HEK293 (cell line): ENCODE measurements around the gene PROX1.

Source experiments
- CTCF ChIA-PET: fragments of 350-600 bp; formaldehyde crosslinking; extraction: SDS; loops from one replicate; lab custom pipeline; 2021; ENCODE audit warnings: antibody characterized with exemption; lab: Yijun Ruan, JAX
- POLR2A ChIA-PET: fragments of 300-600 bp; formaldehyde crosslinking; extraction: SDS; loops from one replicate; lab custom pipeline; 2020; ENCODE audit warnings: antibody characterized with exemption, inconsistent platforms; lab: Yijun Ruan, JAX
- H3K27ac ChIP-seq: fragments of 200-500 bp; sonication (Bioruptor generic); 2 replicates; pipeline ENCODE4 v1.5.1; 2014; ENCODE audit warnings: low read depth, low read length, control low read depth, inconsistent platforms; ENCODE audit errors: extremely low read depth
- H3K36me3 ChIP-seq, 2 experiments: fragments of 200-500 bp in 1 of 2; sonication (Bioruptor generic) in 1 of 2; 1 replicate in 1 of 2; 2 replicates in 1 of 2; pipeline ENCODE4 v1.5.1; 2014 to 2017; ENCODE audit warnings: inconsistent platforms in 2 of 2, low read length in 2 of 2; ENCODE audit not compliant: control insufficient read depth in 2 of 2, insufficient read depth in 1 of 2
- H3K4me1 ChIP-seq: fragments of 200-500 bp; sonication (Bioruptor generic); 2 replicates; pipeline ENCODE4 v1.5.1; 2014; ENCODE audit warnings: mild to moderate bottlenecking, low read length, inconsistent platforms; ENCODE audit not compliant: control insufficient read depth, insufficient read depth
- H3K4me3 ChIP-seq: 2 replicates; pipeline ENCODE4 v1.5.1; 2011; ENCODE audit warnings: low read depth, mild to moderate bottlenecking, control low read depth, low read length, moderate library complexity
- H3K9me3 ChIP-seq: fragments of 200-500 bp; sonication (Bioruptor generic); 2 replicates; pipeline ENCODE4 v1.5.1; 2014; ENCODE audit warnings: low read depth, low read length, inconsistent platforms; ENCODE audit not compliant: control insufficient read depth, insufficient read depth
- GLI4 ChIP-seq: fragments of 450-650 bp; formaldehyde crosslinking; IDR thresholded peaks from 2 replicates; pipeline ENCODE4 v1.5.1; 2016; ENCODE audit warnings: missing biosample characterization, missing genetic modification characterization
- KLF9 ChIP-seq: fragments of 450-650 bp; formaldehyde crosslinking; IDR thresholded peaks from 2 replicates; pipeline ENCODE4 v1.5.1; 2016; ENCODE audit warnings: missing biosample characterization, missing genetic modification characterization, low read depth
- SCRT1 ChIP-seq: fragments of 450-650 bp; formaldehyde crosslinking; IDR thresholded peaks from 2 replicates; pipeline ENCODE4 v1.5.1; 2016; ENCODE audit warnings: missing biosample characterization, missing genetic modification characterization, borderline replicate concordance
- YY2 ChIP-seq: fragments of 450-650 bp; formaldehyde crosslinking; IDR thresholded peaks from 2 replicates; pipeline ENCODE4 v1.5.1; 2016; ENCODE audit warnings: missing biosample characterization, missing genetic modification characterization
- ZFP3 ChIP-seq: fragments of 450-650 bp; formaldehyde crosslinking; IDR thresholded peaks from 2 replicates; pipeline ENCODE4 v1.5.1; 2016; ENCODE audit warnings: low read depth, missing biosample characterization, missing genetic modification characterization
- ZFP41 ChIP-seq: fragments of 450-650 bp; formaldehyde crosslinking; IDR thresholded peaks from 2 replicates; pipeline ENCODE4 v1.5.1; 2016; ENCODE audit warnings: missing biosample characterization, missing genetic modification characterization, borderline replicate concordance
- ZNF112 ChIP-seq: fragments of 450-650 bp; formaldehyde crosslinking; IDR thresholded peaks from 2 replicates; pipeline ENCODE4 v1.5.0; 2017; ENCODE audit warnings: missing biosample characterization, missing genetic modification characterization
- ZNF16 ChIP-seq: fragments of 450-650 bp; formaldehyde crosslinking; IDR thresholded peaks from 2 replicates; pipeline ENCODE4 v1.5.1; 2016; ENCODE audit warnings: low read depth, missing biosample characterization, missing genetic modification characterization
- ZNF223 ChIP-seq: fragments of 450-650 bp; formaldehyde crosslinking; IDR thresholded peaks from 2 replicates; pipeline ENCODE4 v1.5.1; 2016; ENCODE audit warnings: missing biosample characterization, missing genetic modification characterization
- ZNF274 ChIP-seq, 2 experiments: fragments of 200-500 bp in 1 of 2; fragments of 450-650 bp in 1 of 2; sonication (Bioruptor generic) in 1 of 2; formaldehyde crosslinking in 1 of 2; IDR thresholded peaks; 2 replicates each; pipeline versions ENCODE4 v1.5.1 to v1.6.1; 2014 to 2016; ENCODE audit warnings: borderline replicate concordance in 1 of 2, inconsistent platforms in 1 of 2, low read length in 1 of 2, missing biosample characterization in 1 of 2, missing genetic modification characterization in 1 of 2
- ZNF292 ChIP-seq: fragments of 450-650 bp; formaldehyde crosslinking; IDR thresholded peaks from 2 replicates; pipeline ENCODE4 v1.5.1; 2016; ENCODE audit warnings: low read depth, missing biosample characterization, missing genetic modification characterization, borderline replicate concordance
- ZNF350 ChIP-seq: fragments of 450-650 bp; formaldehyde crosslinking; IDR thresholded peaks from 2 replicates; pipeline ENCODE4 v1.5.0; 2017; ENCODE audit warnings: missing biosample characterization, mild to moderate bottlenecking, missing genetic modification characterization
- ZNF354C ChIP-seq: fragments of 450-650 bp; formaldehyde crosslinking; IDR thresholded peaks from 2 replicates; pipeline ENCODE4 v1.5.1; 2016; ENCODE audit warnings: missing biosample characterization, missing genetic modification characterization, low read depth, borderline replicate concordance
- ZNF521 ChIP-seq: fragments of 450-650 bp; formaldehyde crosslinking; IDR thresholded peaks from 2 replicates; pipeline ENCODE4 v1.5.1; 2017; ENCODE audit warnings: missing biosample characterization, mild to moderate bottlenecking, missing genetic modification characterization
- ZNF544 ChIP-seq: fragments of 450-650 bp; formaldehyde crosslinking; IDR thresholded peaks from 2 replicates; pipeline ENCODE4 v1.5.0; 2017; ENCODE audit warnings: missing biosample characterization, missing genetic modification characterization
- ZNF561 ChIP-seq: fragments of 450-650 bp; IDR thresholded peaks from 2 replicates; pipeline ENCODE4 v1.5.1; 2018; ENCODE audit warnings: missing biosample characterization, missing genetic modification characterization, borderline replicate concordance
- ZNF596 ChIP-seq: fragments of 450-650 bp; IDR thresholded peaks from 2 replicates; pipeline ENCODE4 v1.5.0; 2018; ENCODE audit warnings: missing biosample characterization, mild to moderate bottlenecking, missing genetic modification characterization, moderate library complexity
- ZNF658 ChIP-seq: fragments of 450-650 bp; formaldehyde crosslinking; IDR thresholded peaks from 2 replicates; pipeline ENCODE4; 2016; ENCODE audit warnings: missing biosample characterization, missing genetic modification characterization
- ZNF670 ChIP-seq: fragments of 450-650 bp; formaldehyde crosslinking; IDR thresholded peaks from 2 replicates; pipeline ENCODE4 v1.5.1; 2016; ENCODE audit warnings: missing biosample characterization, missing genetic modification characterization, low read depth
- ZNF747 ChIP-seq: fragments of 450-650 bp; formaldehyde crosslinking; IDR thresholded peaks from 2 replicates; pipeline ENCODE4 v1.5.1; 2016; ENCODE audit warnings: missing biosample characterization, missing genetic modification characterization
- ZNF76 ChIP-seq: fragments of 450-650 bp; formaldehyde crosslinking; IDR thresholded peaks from 2 replicates; pipeline ENCODE4; 2016; ENCODE audit warnings: low read depth, missing biosample characterization, missing genetic modification characterization, borderline replicate concordance
- ZNF785 ChIP-seq: fragments of 450-650 bp; formaldehyde crosslinking; IDR thresholded peaks from 2 replicates; pipeline ENCODE4 v1.5.1; 2016; ENCODE audit warnings: missing biosample characterization, missing genetic modification characterization
- ZNF837 ChIP-seq: fragments of 450-650 bp; formaldehyde crosslinking; IDR thresholded peaks from 2 replicates; pipeline ENCODE4 v1.5.1; 2016; ENCODE audit warnings: missing biosample characterization, missing genetic modification characterization
- ZXDB ChIP-seq: fragments of 450-650 bp; formaldehyde crosslinking; IDR thresholded peaks from 2 replicates; pipeline ENCODE4 v1.5.1; 2016; ENCODE audit warnings: missing biosample characterization, missing genetic modification characterization
- TF ChIP-seq, protein P1 (sequence below): fragments of 450-650 bp; formaldehyde crosslinking; conservative IDR thresholded peaks from 2 replicates; pipeline ENCODE4 v1.5.1; 2016; ENCODE audit warnings: low read depth, missing biosample characterization, missing genetic modification characterization
- TF ChIP-seq, protein P2 (sequence below): fragments of 450-650 bp; formaldehyde crosslinking; IDR thresholded peaks from 2 replicates; pipeline ENCODE4 v1.5.1; 2016; ENCODE audit warnings: missing biosample characterization, missing genetic modification characterization
- TF ChIP-seq, protein P3 (sequence below): fragments of 450-650 bp; formaldehyde crosslinking; IDR thresholded peaks from 2 replicates; pipeline ENCODE4 v1.5.1; 2016; ENCODE audit warnings: missing biosample characterization, missing genetic modification characterization

The PROX1 gene

DNA sequence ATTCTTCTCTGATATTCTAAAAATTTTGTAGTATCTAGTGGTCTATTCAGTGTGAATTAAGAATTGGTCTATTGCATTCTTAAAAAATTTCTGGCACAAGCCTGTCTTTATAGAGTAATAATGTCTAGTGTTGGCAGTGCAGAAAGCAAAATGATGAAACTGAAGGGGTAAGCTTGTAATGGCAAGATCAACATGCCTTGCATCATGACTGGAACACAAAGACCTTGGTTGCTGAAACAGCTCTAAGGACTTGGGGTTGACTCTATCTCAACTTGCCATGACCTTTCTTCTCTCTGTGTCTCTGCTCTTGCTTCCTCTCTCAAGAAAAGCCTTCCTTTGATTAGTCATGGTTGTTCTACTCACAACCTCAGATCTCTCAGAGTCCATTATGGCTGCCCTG, 46.8 kb upstream of the PROX1 start:
- TF ChIP-seq ZNF544 (tag by site-specific recombination) (no peak), ZNF76 (tag by site-specific recombination) (no peak), ZNF596 (tag by site-specific recombination) (no peak), ZNF521 (tag by site-specific recombination) (no peak), ZFP3 (no peak), KLF9 (tag by site-specific recombination) (no peak), GLI4 (tag by site-specific recombination) (no peak), ZNF747 (tag by site-specific recombination) (no peak), SCRT1 (tag by site-specific recombination) (no peak), ZNF354C (no peak), ZNF350 (no peak), ZNF670 (tag by site-specific recombination) (no peak)
- TF ChIP-seq, protein P1, sequence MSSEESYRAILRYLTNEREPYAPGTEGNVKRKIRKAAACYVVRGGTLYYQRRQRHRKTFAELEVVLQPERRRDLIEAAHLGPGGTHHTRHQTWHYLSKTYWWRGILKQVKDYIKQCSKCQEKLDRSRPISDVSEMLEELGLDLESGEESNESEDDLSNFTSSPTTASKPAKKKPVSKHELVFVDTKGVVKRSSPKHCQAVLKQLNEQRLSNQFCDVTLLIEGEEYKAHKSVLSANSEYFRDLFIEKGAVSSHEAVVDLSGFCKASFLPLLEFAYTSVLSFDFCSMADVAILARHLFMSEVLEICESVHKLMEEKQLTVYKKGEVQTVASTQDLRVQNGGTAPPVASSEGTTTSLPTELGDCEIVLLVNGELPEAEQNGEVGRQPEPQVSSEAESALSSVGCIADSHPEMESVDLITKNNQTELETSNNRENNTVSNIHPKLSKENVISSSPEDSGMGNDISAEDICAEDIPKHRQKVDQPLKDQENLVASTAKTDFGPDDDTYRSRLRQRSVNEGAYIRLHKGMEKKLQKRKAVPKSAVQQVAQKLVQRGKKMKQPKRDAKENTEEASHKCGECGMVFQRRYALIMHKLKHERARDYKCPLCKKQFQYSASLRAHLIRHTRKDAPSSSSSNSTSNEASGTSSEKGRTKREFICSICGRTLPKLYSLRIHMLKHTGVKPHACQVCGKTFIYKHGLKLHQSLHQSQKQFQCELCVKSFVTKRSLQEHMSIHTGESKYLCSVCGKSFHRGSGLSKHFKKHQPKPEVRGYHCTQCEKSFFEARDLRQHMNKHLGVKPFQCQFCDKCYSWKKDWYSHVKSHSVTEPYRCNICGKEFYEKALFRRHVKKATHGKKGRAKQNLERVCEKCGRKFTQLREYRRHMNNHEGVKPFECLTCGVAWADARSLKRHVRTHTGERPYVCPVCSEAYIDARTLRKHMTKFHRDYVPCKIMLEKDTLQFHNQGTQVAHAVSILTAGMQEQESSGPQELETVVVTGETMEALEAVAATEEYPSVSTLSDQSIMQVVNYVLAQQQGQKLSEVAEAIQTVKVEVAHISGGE (tag by site-specific recombination), result no peak
- TF ChIP-seq, protein P2, sequence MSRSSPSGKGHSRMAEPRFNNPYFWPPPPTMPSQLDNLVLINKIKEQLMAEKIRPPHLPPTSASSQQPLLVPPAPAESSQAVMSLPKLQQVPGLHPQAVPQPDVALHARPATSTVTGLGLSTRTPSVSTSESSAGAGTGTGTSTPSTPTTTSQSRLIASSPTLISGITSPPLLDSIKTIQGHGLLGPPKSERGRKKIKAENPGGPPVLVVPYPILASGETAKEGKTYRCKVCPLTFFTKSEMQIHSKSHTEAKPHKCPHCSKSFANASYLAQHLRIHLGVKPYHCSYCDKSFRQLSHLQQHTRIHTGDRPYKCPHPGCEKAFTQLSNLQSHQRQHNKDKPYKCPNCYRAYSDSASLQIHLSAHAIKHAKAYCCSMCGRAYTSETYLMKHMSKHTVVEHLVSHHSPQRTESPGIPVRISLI (tag by site-specific recombination), result no peak
- Histone ChIP-seq H3K4me1 (no peaks in the 10 kb centered on the region), H3K4me3 (no peak overlapping the region), H3K36me3 (no peaks in the 10 kb centered on the region), H3K27ac (no peak overlapping the region), H3K9me3 (no peaks in the 10 kb centered on the region)
- CTCF ChIA-PET, result no interaction called here
- POLR2A ChIA-PET, result no interaction called here

DNA sequence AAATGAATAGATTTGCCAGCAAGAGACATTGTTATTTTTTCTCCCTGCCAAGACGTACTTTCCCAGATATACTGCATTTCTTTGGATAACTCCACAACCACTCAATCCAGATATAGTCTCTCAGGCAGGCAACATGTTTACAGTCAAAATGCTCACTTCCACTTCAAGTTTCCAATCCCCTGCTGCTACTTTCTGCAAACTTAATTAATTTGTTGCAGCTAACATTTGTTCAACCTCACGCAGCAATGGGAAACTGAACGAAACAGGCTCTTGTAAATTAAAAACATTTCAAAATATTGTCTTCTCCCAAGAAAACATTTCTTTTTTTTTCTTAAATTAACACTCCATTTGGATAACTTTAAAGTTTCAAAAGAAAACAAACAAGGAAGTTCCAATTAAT, 45.7 kb upstream of the PROX1 start:
- TF ChIP-seq ZNF223 (tag by site-specific recombination), result no peak
- TF ChIP-seq ZNF16 (tag by site-specific recombination), result no peak
- no peak for TF ChIP-seq ZNF837 (tag by site-specific recombination)
- TF ChIP-seq ZXDB, result no peak
- no peak for TF ChIP-seq ZNF785 (tag by site-specific recombination)
- POLR2A ChIA-PET, result no interaction called here
- H3K4me3 ChIP-seq, result no peak overlapping the region
- no peaks in the 10 kb centered on the region for H3K36me3 ChIP-seq
- CTCF ChIA-PET, result no interaction called here
- H3K4me1 ChIP-seq, result no peaks in the 10 kb centered on the region
- no peak overlapping the region for H3K27ac ChIP-seq
- H3K9me3 ChIP-seq, result no peaks in the 10 kb centered on the region

DNA sequence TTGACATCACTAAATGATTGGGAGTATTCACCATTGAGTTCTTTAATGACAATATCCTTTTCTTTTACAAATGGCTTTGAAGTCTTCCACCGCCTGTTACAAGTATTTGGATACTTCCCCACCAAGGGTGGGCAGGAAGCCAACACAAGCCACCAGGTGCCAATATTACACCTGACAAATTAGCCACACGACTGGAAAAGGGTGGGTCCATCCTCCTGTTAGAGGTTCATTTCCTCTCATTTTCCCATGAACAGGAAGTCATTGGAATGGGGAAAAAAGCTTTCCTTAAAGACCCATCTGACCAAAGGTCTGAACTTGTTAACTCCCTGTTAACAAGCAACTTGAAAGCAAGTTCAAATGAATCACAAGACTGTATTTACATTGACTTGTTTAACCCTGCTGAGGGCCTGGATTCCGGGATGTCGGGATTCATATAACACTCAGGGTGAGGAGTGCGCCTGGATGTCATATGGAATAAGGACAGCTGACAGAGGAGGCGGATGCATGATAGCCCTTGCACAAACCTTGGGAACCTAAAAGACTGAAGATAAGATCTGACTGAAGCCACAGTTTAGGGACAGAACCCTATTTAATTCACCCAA, 40.5 kb upstream of the PROX1 start:
- ChIA-PET POLR2A (no interaction called here), CTCF (no interaction called here)
- H3K36me3 ChIP-seq, result no peaks in the 10 kb centered on the region
- H3K4me1 ChIP-seq, result no peaks in the 10 kb centered on the region
- no peak overlapping the region for H3K27ac ChIP-seq
- H3K4me3 ChIP-seq, result no peak overlapping the region
- no peaks in the 10 kb centered on the region for H3K9me3 ChIP-seq
- TF ChIP-seq, protein P3, sequence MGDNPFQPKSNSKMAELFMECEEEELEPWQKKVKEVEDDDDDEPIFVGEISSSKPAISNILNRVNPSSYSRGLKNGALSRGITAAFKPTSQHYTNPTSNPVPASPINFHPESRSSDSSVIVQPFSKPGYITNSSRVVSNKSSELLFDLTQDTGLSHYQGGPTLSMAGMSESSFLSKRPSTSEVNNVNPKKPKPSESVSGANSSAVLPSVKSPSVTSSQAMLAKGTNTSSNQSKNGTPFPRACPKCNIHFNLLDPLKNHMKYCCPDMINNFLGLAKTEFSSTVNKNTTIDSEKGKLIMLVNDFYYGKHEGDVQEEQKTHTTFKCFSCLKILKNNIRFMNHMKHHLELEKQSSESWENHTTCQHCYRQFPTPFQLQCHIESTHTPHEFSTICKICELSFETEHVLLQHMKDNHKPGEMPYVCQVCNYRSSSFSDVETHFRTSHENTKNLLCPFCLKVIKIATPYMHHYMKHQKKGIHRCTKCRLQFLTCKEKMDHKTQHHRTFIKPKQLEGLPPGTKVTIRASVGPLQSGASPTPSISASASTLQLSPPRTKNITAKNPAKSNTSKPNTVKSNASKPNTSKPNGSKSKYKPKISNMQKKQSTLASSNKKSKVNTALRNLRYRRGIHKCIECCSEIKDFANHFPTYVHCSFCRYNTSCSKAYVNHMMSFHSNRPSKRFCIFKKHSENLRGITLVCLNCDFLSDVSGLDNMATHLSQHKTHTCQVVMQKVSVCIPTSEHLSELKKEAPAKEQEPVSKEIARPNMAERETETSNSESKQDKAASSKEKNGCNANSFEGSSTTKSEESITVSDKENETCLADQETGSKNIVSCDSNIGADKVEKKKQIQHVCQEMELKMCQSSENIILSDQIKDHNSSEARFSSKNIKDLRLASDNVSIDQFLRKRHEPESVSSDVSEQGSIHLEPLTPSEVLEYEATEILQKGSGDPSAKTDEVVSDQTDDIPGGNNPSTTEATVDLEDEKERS (tag by site-specific recombination), result no peak
- TF ChIP-seq ZNF112 (no peak), ZNF274 (IDR thresholded peaks at IDR 0.05; ENCODE audit: low read length) (no peak), ZNF274 (tag by site-specific recombination; IDR thresholded peaks at IDR 0.05; ENCODE audit: borderline replicate concordance) (no peak), ZNF561 (tag by site-specific recombination) (no peak), ZNF292 (tag by site-specific recombination) (no peak), ZFP41 (no peak), ZNF658 (tag by site-specific recombination) (no peak), YY2 (tag by site-specific recombination) (no peak)
